PFSK-1 (cell line): ENCODE measurements around the gene S100B.

Source experiments
- FOXP2 ChIP-seq: optimal IDR thresholded peaks from 2 replicates; pipeline ENCODE3; 2011; ENCODE audit warnings: borderline replicate concordance, control low read depth, inconsistent platforms; ENCODE audit not compliant: insufficient read depth; ENCODE audit errors: extremely low read length, extremely low read depth
- POLR2AphosphoS5 ChIP-seq: IDR thresholded peaks from 2 replicates; pipeline ENCODE4 v1.6.1; 2012; ENCODE audit warnings: low read depth, mild to moderate bottlenecking, control low read depth, low read length, moderate library complexity
- REST ChIP-seq, 2 experiments: IDR thresholded peaks; 2 replicates each; pipeline versions ENCODE4 v1.6.1 to v1.8.0; 2011 to 2012; ENCODE audit warnings: low read depth in 2 of 2, low read length in 2 of 2, control low read depth in 1 of 2, inconsistent platforms in 1 of 2, mild to moderate bottlenecking in 1 of 2, moderate library complexity in 1 of 2; ENCODE audit not compliant: insufficient read depth in 1 of 2
- SIN3A ChIP-seq: IDR thresholded peaks from 2 replicates; pipeline ENCODE4 v1.6.1; 2012; ENCODE audit warnings: mild to moderate bottlenecking, low read length, moderate library complexity, borderline replicate concordance; ENCODE audit not compliant: insufficient read depth
- TAF1 ChIP-seq: IDR thresholded peaks from 2 replicates; pipeline ENCODE4 v1.6.1; 2012; ENCODE audit warnings: low read length, control low read depth, borderline replicate concordance; ENCODE audit not compliant: insufficient read depth

- TF ChIP-seq TAF1, result no peak
- TF ChIP-seq POLR2AphosphoS5, result no peak
- TF ChIP-seq REST (IDR thresholded peaks at IDR 0.05; ENCODE audit: insufficient read depth in 1 of 2, low read depth in 2 of 2, low read length in 2 of 2), result no peak
- no peak for TF ChIP-seq SIN3A
- no peak for TF ChIP-seq FOXP2
Measured at GRCh38 chr21:46581780-46582307, 23.0 kb downstream of the S100B start.
